Tibial nerve (tissue), 4 donors: ENCODE data around the gene HBP1.

ENCODE experiments used
- EP300 ChIP-seq, 2 donors: sonication (generic); formaldehyde crosslinking; IDR thresholded peaks; one replicate each; pipeline ENCODE4 v1.6.1; 2017; ENCODE audit warnings: antibody characterized with exemption in 2 of 2, mild to moderate bottlenecking in 1 of 2
- TF ChIP-seq, protein P1 (sequence below), 5 experiments: fragments of 200-600 bp in 3 of 5; fragments of 450-650 bp in 2 of 5; sonication (generic) in 3 of 5; IDR thresholded peaks; one replicate each; pipeline ENCODE4 v1.5.1; 2016 to 2019; ENCODE audit warnings: antibody characterized with exemption in 5 of 5, mild to moderate bottlenecking in 3 of 5, moderate library complexity in 2 of 5

DNA sequence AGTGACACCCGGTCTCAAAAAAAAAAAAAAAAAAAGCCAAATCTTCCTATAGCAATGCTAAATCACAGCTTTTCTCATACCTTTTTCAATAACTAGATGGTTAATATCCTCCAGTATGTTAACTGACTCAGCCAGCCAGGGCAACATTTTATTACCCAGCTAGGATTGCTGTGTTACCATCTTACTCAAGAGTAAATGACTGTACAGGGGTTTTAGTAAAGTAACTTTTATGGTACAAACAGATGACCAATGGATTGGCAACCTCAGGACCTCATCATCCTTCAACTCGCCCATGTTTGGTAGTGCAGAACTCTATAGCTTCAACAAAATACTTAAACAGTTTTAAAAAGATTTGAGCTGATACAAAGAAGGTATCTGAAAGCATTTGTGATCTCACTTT lies 59.5 kb downstream of the HBP1 start:
- TF ChIP-seq, protein P1, sequence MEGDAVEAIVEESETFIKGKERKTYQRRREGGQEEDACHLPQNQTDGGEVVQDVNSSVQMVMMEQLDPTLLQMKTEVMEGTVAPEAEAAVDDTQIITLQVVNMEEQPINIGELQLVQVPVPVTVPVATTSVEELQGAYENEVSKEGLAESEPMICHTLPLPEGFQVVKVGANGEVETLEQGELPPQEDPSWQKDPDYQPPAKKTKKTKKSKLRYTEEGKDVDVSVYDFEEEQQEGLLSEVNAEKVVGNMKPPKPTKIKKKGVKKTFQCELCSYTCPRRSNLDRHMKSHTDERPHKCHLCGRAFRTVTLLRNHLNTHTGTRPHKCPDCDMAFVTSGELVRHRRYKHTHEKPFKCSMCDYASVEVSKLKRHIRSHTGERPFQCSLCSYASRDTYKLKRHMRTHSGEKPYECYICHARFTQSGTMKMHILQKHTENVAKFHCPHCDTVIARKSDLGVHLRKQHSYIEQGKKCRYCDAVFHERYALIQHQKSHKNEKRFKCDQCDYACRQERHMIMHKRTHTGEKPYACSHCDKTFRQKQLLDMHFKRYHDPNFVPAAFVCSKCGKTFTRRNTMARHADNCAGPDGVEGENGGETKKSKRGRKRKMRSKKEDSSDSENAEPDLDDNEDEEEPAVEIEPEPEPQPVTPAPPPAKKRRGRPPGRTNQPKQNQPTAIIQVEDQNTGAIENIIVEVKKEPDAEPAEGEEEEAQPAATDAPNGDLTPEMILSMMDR (IDR thresholded peaks at IDR 0.05) = no peak
- TF ChIP-seq EP300 (IDR thresholded peaks at IDR 0.05) = no peak
